Amygdala (tissue), 56 donors: Measurements from ENCODE around the gene GCN1.
A peak's percentile ranks its signal among the peaks of the same experiment; 100 is the strongest.

Experiments used
- DNase-seq, 56 donors: peaks; one replicate each; lab custom pipeline; 2025; lab: John Stamatoyannopoulos, UW

GCN1 gene

GRCh38 chr12:120099738-120100137, 94.8 kb downstream of the GCN1 start:
- no peak for DNase-seq

GRCh38 chr12:120098756-120099470, 95.6 kb downstream of the GCN1 start:
- DNase-seq = no peak

- no peak for DNase-seq
Measured at GRCh38 chr12:120096671-120097202, 97.8 kb downstream of the GCN1 start.

GRCh38 chr12:120095736-120096135, 98.8 kb downstream of the GCN1 start:
- DNase-seq = no peak

GRCh38 chr12:120095331-120095730, 99.2 kb downstream of the GCN1 start:
- no peak for DNase-seq

- DNase-seq = peak in 29 of 56 donors; percentile 15 to 79 (median 33)
Measured at GRCh38 chr12:120094485-120094884, 100.0 kb downstream of the GCN1 start.

- peak in 8 of 56 donors; percentile 10 to 44 (median 22) for DNase-seq
Measured at GRCh38 chr12:120093592-120094355, 100.7 kb downstream of the GCN1 start.

GRCh38 chr12:120093336-120093591, 101.3 kb downstream of the GCN1 start:
- DNase-seq = no peak

GRCh38 chr12:120092551-120093335, 101.8 kb downstream of the GCN1 start:
- DNase-seq = no peak

GRCh38 chr12:120091371-120092090, 103.0 kb downstream of the GCN1 start:
- DNase-seq = peak in 1 of 56 donors; percentile 70

- no peak for DNase-seq
Measured at GRCh38 chr12:120090626-120091295, 103.8 kb downstream of the GCN1 start.

- no peak for DNase-seq
Measured at GRCh38 chr12:120090206-120090605, 104.3 kb downstream of the GCN1 start.

- no peak for DNase-seq
Measured at GRCh38 chr12:120089796-120090195, 104.7 kb downstream of the GCN1 start.

GRCh38 chr12:120089105-120089504, 105.4 kb downstream of the GCN1 start:
- no peak for DNase-seq

GRCh38 chr12:120086801-120087621, 107.5 kb downstream of the GCN1 start:
- DNase-seq = peak; percentile 70 to 100 (median 99)

GRCh38 chr12:120085920-120086645, 108.4 kb downstream of the GCN1 start:
- no peak for DNase-seq

GRCh38 chr12:120081641-120082040, 112.9 kb downstream of the GCN1 start:
- DNase-seq = no peak
